ENCODE measurements around the gene CFAP61.
"Not testable (repeated sequence)": the region's sequence is repeated elsewhere in the genome, so short reads cannot be mapped to it uniquely, and the experiment has no call there.

GRCh38 chr20:20123187-20123586 is 70.9 kb downstream of the CFAP61 start:
- TF ChIP-seq CTCF, POLR2AphosphoS5, POLR2A (IDR thresholded peaks at IDR 0.05): not testable (repeated sequence)

Measured in breast epithelium (tissue), 3 donors.